ENCODE measurements around the gene TIPIN.

GRCh38 chr15:66369773-66370651, 13.5 kb upstream of the TIPIN start:
- TF ChIP-seq CTCF (IDR thresholded peaks at IDR 0.05) (no peak), POLR2A (IDR thresholded peaks at IDR 0.05) (no peak)
